Suprapubic skin (tissue), 4 donors: ENCODE results near the gene DNAH9. TPM values are rescaled to one million over a fixed set of nuclear protein-coding genes. Genes with fewer than 3 reads are reported as not detected.

ENCODE experiments used
- DNase-seq, 2 donors: peaks; one replicate each; pipeline ENCODE4 v3.0.0-alpha.2; 2019; ENCODE audit warnings: low spot score in 2 of 2
- H3K27ac ChIP-seq: fragments of 200-600 bp; sonication (generic); one replicate; pipeline ENCODE4 v1.5.1; 2019
- H3K27me3 ChIP-seq: fragments of 200-600 bp; sonication (generic); one replicate; pipeline ENCODE4 v1.5.1; 2019
- H3K36me3 ChIP-seq: fragments of 200-600 bp; sonication (generic); one replicate; pipeline ENCODE4 v1.5.1; 2019
- H3K4me1 ChIP-seq: fragments of 200-600 bp; sonication (generic); one replicate; pipeline ENCODE4 v1.5.1; 2019
- H3K4me3 ChIP-seq: fragments of 200-600 bp; sonication (generic); one replicate; pipeline ENCODE4 v1.5.1; 2019; ENCODE audit warnings: mild to moderate bottlenecking
- H3K9me3 ChIP-seq: fragments of 200-600 bp; sonication (generic); one replicate; pipeline ENCODE4 v1.5.1; 2019
- CTCF ChIP-seq, 2 donors: fragments of 200-600 bp in 1 of 2; fragments of 450-650 bp in 1 of 2; sonication (generic) in 1 of 2; IDR thresholded peaks; one replicate each; pipeline ENCODE4 v1.5.1; 2016 to 2019; ENCODE audit warnings: antibody characterized with exemption in 2 of 2, mild to moderate bottlenecking in 1 of 2, moderate library complexity in 1 of 2
- EP300 ChIP-seq: sonication (generic); formaldehyde crosslinking; IDR thresholded peaks from one replicate; pipeline ENCODE4 v1.6.1; 2017; ENCODE audit warnings: antibody characterized with exemption
- POLR2A ChIP-seq, 2 donors: fragments of 450-650 bp; IDR thresholded peaks; one replicate each; pipeline ENCODE4 v1.6.1; 2017; ENCODE audit warnings: antibody characterized with exemption in 2 of 2, mild to moderate bottlenecking in 2 of 2, moderate library complexity in 2 of 2
- POLR2AphosphoS5 ChIP-seq, 3 donors: sonication (generic); formaldehyde crosslinking; IDR thresholded peaks; one replicate each; pipeline ENCODE4 v1.6.1; 2017; ENCODE audit warnings: antibody characterized with exemption in 3 of 3
- whole genome bisulfite sequencing: methylation state at CpG from one replicate; pipeline ENCODE4 v1.1.5; 2018; 5-methylcytosine and 5-hydroxymethylcytosine counted together
- total RNA-seq, 4 donors: library from RNA; depleted of rRNA; stranded (reverse); fragments of >200 nt; gene quantifications; one replicate each; pipeline ENCODE4 v1.1.0, GENCODE V29; 2016

Gene DNAH9
- total RNA-seq, 4 donors from 2014 or later: 3.0 to 14.2 (median 4.1) TPM

GRCh38 chr17:11561281-11561680 lies 37.0 kb upstream of the DNAH9 start:
- H3K4me3 ChIP-seq: no peak overlapping the region
- WGBS: 10% methylated on average over 1 of the region's 1 CpG
- no peak for DNase-seq
- H3K27ac ChIP-seq: no peak overlapping the region
- H3K36me3 ChIP-seq: no peaks in the 10 kb centered on the region
- TF ChIP-seq POLR2AphosphoS5 (IDR thresholded peaks at IDR 0.05) (peak in 1 of 3 donors; percentile 16), EP300 (no peak)
- H3K4me1 ChIP-seq: no peaks in the 10 kb centered on the region
- no peaks in the 10 kb centered on the region for H3K9me3 ChIP-seq
- H3K27me3 ChIP-seq: peaks cover 3% of the 10 kb centered on the region

GRCh38 chr17:11561702-11562101 lies 36.6 kb upstream of the DNAH9 start:
- no peak for DNase-seq
- no peaks in the 10 kb centered on the region for H3K9me3 ChIP-seq
- H3K27ac ChIP-seq: no peak overlapping the region
- WGBS: 55% methylated on average over 2 of the region's 2 CpGs
- H3K36me3 ChIP-seq: no peaks in the 10 kb centered on the region
- no peak for TF ChIP-seq CTCF (IDR thresholded peaks at IDR 0.05)
- TF ChIP-seq POLR2A (IDR thresholded peaks at IDR 0.05): no peak
- TF ChIP-seq EP300: no peak
- no peak for TF ChIP-seq POLR2AphosphoS5 (IDR thresholded peaks at IDR 0.05)
- peaks cover 3% of the 10 kb centered on the region for H3K27me3 ChIP-seq
- H3K4me3 ChIP-seq: no peak overlapping the region
- H3K4me1 ChIP-seq: no peaks in the 10 kb centered on the region

- H3K36me3 ChIP-seq: no peaks in the 10 kb centered on the region
- TF ChIP-seq POLR2A (IDR thresholded peaks at IDR 0.05) (no peak), EP300 (no peak), CTCF (IDR thresholded peaks at IDR 0.05) (no peak), POLR2AphosphoS5 (IDR thresholded peaks at IDR 0.05) (no peak)
- WGBS: 37% methylated on average over 3 of the region's 3 CpGs
Measured at GRCh38 chr17:11564589-11565380, 33.5 kb upstream of the DNAH9 start.

GRCh38 chr17:11565591-11565990 lies 32.7 kb upstream of the DNAH9 start:
- Histone ChIP-seq H3K27me3 (peaks cover 3% of the 10 kb centered on the region), H3K36me3 (no peaks in the 10 kb centered on the region), H3K4me3 (no peak overlapping the region), H3K4me1 (no peaks in the 10 kb centered on the region), H3K9me3 (no peaks in the 10 kb centered on the region), H3K27ac (no peak overlapping the region)
- DNase-seq: no peak
- WGBS: 44% methylated on average over 3 of the region's 4 CpGs
- TF ChIP-seq CTCF (IDR thresholded peaks at IDR 0.05) (no peak), EP300 (no peak), POLR2AphosphoS5 (IDR thresholded peaks at IDR 0.05) (no peak), POLR2A (IDR thresholded peaks at IDR 0.05) (no peak)

More at GRCh38 chr17:11564589-11565380, 33.5 kb upstream of the DNAH9 start:
- Histone ChIP-seq H3K9me3 (no peaks in the 10 kb centered on the region), H3K27me3 (peaks cover 3% of the 10 kb centered on the region), H3K4me3 (no peak overlapping the region), H3K4me1 (no peaks in the 10 kb centered on the region), H3K27ac (no peak overlapping the region)
- no peak for DNase-seq

GRCh38 chr17:11578998-11579397 lies 19.3 kb upstream of the DNAH9 start:
- Histone ChIP-seq H3K9me3 (no peaks in the 10 kb centered on the region), H3K4me3 (no peak overlapping the region), H3K4me1 (no peaks in the 10 kb centered on the region), H3K27me3 (no peaks in the 10 kb centered on the region), H3K27ac (no peak overlapping the region), H3K36me3 (no peaks in the 10 kb centered on the region)
- DNase-seq: no peak
- TF ChIP-seq POLR2A (IDR thresholded peaks at IDR 0.05) (no peak), POLR2AphosphoS5 (IDR thresholded peaks at IDR 0.05) (no peak), CTCF (IDR thresholded peaks at IDR 0.05) (no peak), EP300 (no peak)
- 84% methylated on average over 3 of the region's 3 CpGs for WGBS
